TTC549 (cell line): Measurements from ENCODE around the gene EXOSC5.

ENCODE experiments used
- FAIRE-seq: peaks from 2 replicates; lab custom pipeline; 2012; peaks lifted over from hg19 to GRCh38; lab: Jason Lieb, UNC

The EXOSC5 gene

DNA sequence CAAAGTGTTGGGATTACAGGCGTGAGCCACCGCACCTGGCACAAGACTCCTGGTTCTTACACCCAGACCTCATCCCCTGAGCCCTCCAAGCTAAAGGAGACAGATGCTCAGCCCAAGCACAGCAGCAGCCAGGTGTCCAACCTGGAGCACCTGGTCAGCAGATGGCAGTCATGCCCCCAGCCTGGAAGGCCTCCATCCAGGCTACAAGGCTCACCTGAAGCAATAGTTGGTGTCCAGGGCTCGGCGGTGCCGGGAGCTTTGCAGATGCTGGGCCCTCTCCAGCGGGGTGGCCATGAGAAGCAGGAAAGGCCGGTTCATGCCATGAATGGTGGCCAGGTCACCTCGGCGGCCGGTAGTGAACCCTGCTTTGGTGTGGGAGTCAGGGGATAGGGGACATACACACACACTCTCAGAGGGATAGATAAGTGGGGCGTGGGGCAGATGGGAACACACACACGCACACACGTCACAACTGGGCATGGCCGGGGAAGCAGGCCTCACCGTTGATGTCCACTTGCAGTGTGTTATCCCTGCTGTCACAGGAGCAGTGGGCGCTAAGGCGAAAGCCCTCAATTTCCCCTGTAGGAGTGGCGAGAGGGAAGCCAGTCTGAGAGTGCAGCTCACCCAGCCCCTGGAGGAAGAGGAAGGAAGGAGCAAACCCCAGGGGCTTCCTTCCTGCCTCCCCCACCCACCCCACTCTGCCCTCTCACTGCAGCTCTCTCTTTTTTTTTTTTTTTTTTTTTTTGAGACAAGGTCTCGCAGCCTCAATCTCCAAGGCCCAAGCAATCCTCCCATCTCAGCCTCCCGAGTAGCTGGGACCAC, 55.3 kb downstream of the EXOSC5 start:
- FAIRE-seq: no peak

DNA sequence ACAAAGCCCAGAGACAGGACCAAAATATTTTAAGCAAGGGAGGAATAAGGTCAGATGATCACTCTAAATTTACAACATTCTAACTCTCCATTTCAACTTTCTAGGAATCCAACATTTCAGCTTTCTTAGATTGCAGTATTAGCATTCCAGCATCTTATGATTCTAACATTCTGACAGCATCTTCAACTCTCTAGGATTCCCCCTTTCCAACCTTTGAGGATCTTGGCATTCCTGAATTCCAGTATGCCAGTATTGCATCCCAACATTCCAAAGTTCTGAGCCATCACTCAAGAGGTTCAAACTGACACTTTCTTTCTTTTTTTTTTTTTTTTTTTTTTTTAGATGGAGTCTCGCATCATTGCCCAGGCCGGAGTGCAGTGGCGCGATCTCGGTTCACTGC, 57.2 kb downstream of the EXOSC5 start:
- no peak for FAIRE-seq
